ENCODE results near the gene TRMU.
A peak's percentile ranks its signal among the peaks of the same experiment; 100 is the strongest.

Gene TRMU

DNA sequence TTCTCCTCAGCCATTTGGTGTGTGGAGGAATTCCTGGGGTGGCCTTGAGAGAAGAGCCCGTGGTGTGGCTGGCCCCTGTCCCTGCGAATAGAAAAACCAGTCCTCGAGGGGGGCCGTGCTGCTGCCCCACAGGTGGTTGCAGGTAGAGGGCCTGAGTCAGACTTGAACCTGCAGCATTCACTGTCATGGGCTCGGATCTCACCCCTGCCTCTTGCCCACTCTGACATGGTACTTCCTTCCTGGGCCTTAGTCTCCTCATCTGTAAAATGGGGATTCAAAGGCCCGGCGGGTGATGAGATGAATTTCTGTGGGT is 19.4 kb downstream of the TRMU start:
- no peak for DNase-seq

DNA sequence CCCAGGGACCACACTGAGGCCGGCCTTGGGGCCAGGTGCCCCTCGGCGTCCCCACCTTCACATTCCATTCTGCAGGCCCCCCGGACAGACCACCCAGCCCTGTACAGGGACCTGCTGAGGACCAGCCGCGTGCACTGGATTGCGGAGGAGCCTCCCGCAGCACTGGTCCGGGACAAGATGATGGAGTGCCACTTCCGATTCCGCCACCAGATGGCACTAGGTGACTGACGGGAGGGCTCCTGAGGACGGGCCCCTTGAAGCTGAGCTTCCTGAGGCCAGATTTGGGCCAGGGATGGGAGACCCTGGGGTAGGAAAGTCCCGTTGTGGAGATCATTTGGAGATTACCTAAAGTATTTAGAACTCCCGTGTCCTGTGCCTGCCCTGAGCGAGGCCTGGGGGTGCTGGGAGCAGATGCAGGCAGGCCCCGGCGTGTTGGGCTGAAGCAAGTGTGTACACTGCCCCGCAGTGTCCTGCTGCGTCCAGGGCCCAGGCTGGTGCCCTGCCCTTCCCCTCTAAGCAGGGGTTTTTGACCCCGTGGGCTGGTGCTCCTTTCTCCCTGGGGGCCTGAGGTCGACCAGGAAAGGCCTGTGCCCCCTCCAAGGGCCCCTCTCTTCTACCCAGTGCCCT is 20.0 kb downstream of the TRMU start:
- DNase-seq: peak in 44 of 58 donors; percentile 5 to 73 (median 31)

DNA sequence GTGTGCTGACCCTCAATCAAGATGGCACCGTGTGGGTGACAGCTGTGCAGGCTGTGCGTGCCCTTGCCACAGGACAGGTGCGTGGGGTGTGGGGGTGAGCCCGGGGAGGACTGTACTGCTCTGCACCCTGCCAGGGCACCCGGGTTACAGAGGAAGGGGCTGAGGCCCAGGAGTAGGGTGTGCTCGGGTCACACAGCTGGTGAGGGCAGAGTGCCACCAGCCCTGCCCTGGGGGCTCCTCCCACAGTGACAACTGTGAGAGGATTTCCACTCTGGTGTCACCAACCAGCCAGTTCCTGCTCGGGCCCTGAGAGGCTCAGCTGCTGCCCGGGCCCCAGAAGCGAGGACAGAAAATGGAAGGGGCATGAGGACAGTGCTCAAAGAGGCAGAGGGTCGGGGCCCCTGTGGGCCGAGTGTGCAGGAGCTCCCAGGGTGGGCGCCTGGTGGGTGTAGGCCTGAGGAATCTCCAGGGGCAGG is 20.5 kb downstream of the TRMU start:
- DNase-seq: no peak

DNA sequence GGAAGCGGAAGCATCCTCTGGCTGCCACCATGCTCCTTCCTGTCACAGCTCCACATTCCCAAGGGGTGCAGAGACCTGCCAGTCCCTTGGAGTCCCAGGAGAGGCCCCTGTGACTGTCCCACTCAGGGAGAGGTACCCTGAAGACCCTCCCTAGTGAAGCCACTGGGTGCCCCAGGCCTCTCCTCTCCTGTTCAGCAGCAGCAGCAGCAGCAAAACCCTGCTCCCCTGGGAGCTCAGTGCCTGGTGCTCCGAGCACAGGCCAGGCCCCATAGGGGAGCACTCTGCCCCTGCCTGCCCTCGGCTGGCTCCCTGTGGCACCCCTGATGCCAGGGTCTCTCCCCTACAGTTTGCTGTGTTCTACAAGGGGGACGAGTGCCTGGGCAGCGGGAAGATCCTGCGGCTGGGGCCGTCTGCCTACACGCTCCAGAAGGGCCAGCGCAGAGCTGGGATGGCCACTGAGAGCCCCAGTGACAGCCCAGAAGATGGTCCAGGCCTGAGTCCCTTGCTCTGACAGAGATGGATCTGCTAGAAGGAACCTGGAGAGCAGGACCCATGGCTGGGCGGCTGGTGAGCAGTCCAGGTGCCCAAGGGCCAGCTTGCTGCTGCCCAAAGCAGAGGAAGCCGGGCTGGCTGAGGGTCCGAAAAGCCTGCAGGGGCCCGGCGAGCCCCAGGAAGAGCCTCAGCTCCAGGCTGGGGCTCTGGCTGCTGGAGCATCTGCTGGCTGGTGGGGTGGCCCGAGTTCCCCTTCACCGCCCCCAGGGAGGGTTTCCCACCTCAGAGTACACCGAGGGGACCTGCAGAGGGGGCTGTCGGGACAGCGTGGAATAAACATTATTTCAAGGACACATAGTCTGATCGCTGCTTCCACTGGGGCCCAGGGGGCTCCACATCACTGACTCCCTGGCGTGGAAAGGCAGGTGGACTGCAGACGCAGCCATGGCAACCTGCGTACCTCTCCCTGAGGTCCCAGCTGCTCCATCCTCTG is 21.3 kb downstream of the TRMU start:
- no peak for DNase-seq

DNA sequence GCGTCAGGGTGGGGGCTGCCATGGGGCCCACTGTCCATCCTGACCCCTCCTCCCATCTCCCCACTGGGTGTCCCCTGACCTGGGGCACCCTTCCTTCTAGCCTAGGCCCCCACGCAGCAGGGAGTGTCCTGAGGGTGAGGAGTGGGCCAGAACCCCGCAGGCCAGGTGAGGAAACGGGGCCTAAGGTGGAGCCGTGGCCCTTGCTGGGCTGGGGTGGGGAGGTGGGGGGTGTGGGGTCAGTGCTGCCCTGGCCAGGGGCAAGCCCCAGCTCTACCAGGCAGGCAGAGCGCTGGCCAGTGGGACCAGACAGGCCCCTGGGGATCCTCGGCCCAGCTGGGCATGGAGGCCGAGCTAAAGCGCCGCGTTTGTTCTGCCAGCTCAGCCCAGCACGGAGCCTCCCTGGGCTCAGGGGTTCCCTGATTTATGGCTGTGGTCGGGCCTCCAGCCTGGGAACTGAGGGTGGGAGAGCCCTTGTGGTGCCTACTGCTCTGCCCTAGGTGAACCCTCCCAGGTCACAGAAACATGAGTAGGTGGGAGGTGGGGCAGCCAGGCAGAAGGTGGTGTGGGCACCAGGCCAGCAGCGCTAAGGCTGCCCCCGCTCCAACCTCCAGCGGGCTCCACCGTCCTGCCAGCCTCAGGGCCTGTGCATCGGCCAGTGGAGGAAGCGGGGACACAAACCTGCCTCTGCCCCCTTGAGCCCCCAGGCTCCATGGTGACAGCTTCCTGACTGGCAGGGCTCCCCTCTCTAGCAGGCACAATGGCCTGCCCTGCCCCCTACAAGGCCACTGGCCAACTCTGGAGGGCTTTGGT is 22.4 kb downstream of the TRMU start:
- no peak for DNase-seq

DNA sequence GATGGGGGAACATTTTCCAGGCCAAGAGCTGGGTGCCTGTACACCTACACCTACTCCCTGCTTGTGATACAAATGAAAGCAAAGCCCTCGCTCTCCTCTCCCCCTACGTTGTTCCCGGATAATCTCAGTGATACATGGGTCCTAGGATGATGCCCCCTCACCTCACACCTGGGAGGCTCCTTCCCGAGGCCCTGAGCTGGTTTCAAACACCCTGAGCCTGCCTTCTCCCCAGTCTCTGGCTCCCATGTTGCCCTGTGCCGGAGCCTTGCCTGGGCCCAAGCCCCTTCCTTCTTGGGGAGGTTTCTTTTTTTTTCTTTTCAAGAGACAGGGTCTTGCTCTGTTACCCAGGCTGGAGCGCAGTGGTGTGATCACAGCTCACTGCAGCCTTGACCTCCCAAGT is 23.3 kb downstream of the TRMU start:
- no peak for DNase-seq

DNA sequence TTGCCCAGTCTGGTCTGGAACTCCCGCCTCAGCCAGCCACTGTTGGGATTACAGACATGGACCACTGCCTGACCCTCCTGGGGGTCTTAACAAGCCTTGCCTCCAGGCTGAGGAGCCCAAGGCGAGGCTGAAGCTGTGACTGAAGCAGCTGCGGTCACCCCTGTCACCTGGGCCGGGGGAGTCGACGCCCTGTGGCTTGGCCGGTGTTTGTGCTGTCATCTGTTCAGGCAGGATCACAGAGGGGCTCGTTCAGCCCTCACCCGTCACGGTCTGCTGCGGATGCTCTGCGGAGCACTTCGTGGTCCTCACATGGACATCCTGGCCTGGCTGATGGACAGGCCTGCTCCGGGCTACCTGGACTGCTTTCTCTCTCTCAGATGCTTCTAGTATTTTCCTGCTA is 23.8 kb downstream of the TRMU start:
- no peak for DNase-seq

DNA sequence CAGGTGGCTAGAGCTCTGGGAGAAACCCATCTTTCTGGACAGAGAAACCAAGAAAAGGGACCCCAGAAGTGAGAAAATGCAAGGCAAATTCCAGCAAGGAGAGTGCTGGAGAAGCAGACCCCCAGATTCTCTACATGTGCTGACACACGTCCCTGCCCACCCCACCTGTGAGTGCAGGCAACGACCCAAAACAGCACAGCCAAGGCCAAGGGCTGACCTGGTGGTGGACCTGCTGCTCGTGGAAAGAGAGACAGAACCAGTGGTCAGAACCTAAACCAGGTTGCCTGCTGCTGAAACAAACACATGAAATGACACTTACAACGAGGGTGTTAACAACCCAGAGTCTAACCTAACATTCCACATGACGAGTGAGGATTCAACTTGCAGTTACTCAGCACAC is 24.6 kb downstream of the TRMU start:
- no peak for DNase-seq

DNA sequence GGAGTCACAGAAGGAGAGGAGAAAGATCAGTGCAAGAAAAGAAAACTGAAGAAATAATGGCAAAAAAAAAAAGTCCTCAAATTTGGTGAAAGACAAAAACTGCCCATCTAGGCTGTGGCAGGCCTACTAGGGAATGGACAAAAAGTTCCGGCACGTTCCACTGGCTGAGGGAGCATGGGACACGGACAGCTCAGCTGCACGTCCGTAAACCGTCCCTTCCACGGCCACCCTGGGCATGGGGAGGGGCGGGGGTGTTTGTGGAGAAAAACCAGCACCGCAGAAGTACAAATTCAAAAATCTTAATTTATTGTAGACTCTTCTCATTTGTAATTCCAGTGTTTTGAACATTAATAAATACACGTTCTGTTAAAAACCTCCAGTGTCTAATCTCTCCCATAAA is 25.4 kb downstream of the TRMU start:
- DNase-seq: no peak

DNA sequence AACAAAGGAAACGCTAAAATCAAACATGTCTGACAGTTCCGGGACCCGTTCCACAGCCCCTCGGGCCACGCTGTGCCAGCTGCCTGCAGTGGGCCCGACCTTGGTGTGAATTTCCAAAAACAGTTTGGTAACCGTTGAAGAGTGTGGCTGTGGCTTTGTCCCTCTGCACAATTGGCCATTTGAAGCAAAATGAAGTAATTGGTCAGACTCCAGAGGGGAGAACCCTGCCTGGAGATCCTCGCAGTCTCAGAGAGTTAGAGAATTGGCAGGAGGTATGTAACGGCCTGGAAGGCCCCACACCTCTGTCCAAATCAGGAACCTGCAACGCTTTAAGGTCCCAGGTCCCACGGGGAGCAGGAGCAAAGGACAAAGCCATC is 26.3 kb downstream of the TRMU start:
- peak in 1 of 58 donors; percentile 8 for DNase-seq

DNA sequence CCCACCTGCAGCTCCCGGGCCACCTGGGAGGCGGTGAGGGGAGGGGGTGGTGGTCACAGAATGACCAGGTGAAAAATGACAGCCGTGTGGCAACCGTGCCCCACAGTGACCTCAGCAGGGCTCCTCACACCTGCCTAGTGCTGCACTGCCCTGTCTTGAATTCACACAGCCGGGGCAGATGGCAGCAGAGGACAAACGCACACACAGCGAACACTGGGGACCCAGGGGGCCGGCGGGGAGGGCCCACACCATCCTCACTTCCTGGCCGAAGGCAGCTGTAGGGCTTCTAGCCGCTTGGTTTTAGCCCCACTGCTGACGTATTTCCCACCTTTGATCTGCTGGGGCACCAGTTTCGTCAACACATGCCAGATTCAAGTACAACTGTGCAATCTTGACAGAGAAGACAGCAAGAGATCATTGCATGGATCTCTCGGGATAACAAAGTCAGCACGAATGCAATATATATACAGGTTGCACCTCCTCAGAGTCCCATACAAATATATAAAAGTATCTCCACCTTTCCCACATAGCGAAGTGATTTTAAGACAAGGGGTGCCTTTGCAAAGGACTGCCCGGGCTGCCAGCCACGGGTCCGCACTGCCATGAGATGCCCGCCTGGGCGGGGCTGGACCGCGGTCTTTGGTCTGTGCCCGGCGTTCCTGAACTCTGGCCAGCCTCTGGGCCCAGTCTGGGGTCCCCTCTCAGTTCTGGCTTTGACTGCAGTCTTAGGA is 26.9 kb downstream of the TRMU start:
- no peak for DNase-seq

DNA sequence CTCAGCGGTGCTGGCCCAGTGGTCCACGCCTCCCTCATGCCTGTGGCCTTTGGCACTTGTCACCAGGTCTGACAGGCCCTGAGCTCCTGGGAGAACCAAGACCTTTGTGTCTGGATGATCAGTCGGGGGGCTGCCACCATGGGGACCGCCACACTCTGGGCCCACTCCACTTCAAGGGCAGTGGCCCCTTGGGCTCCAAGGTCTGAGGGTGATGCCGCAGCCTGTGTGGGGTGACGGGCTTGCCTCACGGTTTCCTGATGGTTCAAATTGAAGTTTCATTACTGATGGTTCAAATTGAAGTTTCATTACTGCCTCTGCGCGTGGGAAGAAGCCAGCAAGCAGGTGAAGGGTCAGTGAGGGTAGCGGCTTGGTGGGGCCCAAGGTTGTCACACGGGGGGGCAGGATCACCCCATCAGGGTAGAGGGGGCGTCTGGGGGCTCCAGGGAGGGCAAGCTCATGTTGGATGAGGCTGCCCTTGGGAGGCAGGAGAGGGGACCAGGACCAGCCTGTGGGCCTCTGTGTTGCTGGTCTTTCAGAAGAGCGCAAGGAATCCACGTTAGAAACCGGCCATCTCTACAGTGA is 27.5 kb downstream of the TRMU start:
- DNase-seq: no peak

DNA sequence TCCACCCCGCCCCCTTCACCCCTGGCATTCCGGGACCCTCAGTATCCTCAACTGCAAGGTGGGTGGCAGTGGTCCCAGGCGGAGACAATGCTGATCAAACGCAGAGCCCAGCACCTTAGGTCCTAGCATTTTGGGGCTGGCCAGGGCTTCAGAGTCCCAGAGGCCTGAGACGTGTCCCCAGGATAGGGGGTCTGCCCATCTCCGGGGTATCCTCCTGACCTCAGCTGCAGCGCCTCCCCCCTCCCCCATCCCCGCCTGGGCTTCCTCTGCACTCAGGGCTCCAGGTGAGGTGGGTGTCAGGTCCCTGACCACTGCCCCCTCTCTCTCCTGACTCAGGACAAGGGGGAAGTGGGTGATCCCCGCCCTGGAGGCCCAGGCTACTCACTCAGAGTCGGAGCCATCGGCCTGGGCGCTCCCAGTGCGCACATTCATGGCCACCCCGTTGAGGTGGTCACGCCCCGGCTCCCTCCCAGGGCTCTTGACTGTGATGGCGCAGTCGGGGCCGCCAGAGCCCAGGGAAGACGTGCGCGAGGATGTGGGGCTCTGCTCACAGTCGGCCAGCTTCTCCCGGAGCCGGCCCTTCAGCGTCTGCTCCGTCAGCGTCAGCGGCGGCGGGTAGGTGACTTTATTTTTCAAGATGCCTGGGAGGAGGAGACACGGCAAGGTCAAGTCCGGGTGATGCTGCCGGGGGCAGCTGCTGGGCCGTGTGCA is 28.3 kb downstream of the TRMU start:
- DNase-seq: no peak

DNA sequence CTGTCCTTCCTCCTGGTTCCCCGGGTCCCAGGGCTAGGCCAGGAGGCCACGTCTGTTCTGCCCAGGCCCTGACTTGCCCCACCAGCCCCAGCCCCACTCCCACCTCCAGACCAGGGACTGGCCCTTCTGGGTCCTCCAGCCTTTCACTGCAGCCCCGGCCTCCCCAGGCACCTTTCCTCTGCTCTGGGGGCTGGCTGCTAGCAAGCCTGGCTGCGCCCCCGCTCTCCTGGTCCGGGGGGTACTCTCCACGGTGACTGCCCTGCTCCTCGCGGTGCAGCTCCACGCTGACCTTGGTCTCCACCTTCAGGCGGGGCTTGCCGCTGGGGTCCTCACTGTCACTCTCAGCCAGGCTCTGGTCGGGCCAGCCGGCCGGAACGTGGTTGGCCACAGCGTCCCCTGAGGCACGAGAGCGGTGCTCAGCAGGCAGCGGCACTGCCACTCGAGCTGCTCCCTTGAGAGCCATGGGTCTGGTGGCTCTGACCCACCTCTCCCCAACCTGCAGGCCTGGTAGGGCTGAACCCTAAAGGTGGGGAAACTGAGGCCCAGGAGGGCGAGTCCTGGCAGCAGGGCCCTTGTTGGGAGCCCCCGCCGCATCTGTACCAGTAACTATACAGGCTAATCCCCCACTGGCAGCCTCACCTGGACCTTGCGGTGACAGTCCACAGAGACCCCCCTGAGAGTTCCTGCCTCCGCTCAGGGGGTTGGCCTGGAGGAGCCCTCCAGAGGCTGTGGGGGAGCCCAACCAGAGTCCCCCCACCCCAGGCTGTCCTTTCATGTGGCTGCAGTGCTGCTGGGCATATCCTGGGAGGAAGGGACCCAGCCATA is 29.0 kb downstream of the TRMU start:
- no peak for DNase-seq

DNA sequence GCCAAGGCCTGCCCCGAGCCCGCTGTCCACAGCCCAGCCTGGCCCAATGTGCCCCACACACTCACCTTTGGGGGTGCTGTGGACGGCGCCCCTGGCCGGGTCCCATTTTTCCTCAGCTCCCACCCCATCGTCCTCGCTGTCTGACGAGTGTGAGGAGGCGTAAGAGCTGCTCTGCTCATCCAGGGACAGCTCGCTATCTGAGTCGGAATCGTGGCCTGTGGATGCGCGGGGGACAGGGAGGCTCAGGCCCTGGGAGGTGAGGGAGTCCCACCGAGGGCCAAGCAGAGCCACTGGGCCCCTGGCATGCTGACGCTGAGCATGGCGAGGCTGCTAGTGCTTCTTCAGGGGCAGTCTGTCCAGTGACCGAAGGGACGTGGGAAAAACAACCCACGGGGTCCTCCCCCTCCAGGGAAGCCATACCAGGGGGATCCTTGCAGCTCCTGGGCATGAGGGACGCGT is 29.7 kb downstream of the TRMU start:
- DNase-seq: no peak

DNA sequence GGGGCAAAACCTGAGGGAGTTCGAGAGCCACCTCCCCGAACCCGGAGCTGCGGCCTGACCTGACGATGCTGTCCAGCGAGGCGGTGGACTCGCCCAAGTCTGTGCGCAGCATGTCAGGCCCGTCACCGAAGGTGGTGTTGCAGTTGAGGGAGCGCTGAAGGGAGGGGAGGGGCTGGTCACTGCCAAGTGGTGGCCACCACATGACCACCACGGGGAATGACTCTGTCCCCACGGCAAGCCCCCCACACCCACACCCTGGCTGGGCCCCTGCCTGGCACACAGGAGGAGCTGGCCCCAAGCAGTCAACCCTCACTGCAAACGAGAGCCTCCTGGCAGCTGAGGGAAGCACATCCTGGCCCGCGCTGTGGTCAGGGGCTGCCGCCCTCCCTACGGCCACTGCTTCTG is 30.8 kb downstream of the TRMU start:
- DNase-seq: no peak

DNA sequence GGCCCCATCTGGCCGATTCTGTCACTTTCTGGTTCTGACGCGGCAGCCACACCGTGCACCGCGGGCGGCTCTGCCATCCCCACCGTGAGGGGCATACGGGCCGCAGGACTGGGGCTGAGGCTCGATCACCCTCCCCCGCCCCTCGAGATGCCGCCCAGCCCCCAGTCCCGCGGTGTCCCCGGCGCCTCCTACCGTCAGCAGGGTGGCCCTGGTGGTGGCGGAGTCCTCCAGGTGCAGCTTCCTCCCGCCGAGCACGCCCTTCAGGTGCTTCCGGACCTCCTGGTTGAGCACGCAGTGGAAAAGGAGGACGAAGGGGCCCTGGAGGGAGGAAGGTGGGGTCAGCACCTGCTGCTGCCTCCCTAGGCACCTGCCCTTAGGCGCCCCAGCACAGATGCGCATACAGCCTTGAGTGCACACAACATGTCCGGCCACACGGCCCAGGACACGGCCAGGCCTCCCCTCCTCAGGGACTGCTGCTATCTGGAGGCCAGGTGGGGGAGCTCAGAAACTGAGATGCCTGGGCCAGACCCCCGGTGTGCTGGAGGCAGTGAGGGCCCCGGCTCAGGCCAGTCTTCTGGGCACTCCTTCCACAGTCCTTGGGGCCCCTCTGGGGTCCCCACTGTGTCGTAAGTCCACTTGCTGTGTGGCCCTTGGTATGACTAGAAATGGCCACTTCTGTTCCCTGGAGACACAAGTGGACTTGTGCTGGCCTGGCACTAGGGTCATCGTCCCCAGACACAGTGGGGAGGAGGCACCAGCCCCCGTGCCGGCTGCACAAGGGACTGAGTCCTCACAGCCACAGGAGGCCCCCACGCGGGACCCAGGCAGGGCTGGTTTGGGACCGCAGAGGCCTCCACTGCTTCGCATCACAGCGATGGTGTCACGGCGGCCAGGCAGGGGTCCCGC is 31.5 kb downstream of the TRMU start:
- DNase-seq: no peak

DNA sequence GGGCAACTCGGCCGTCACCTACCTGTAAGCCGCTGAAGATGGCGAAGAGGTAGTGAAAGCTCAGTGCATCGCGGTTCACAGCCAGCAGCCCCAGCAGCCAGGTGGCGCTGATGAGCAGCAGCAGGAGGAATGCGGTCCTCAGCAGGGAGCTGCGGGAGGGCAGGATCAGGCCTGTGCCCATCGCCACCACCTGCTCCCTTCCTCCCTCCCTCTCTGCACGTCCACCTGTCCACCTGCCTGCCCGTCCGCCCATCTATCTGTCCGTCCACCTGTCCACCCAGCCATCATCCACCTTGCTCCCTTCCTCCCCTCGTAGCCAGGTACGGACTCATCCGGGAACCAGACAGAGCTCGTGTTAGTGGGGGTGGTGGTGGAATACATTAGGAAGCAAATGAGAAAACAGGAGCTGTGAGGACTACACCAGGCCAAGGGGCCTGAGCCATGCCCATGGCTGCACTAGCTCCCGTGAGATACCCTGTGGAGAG is 32.2 kb downstream of the TRMU start:
- peak in 11 of 58 donors; percentile 3 to 34 (median 13) for DNase-seq
